ENCODE results near the gene NUDT12. TPM values are rescaled to one million over a fixed set of nuclear protein-coding genes. Genes with fewer than 3 reads are reported as not detected.

NUDT12 gene
- total RNA-seq, 1 experiment from 2014 or later = 15.8 TPM

GRCh38 chr5:103525361-103525760 is 37.2 kb downstream of the NUDT12 start:
- no peak overlapping the region for H3K4me2 ChIP-seq (ENCODE audit: low read length)
- no peaks in the 10 kb centered on the region for H3K36me3 ChIP-seq (ENCODE audit: control insufficient read depth in 1 of 2, insufficient read depth in 2 of 2, low read length in 2 of 2)
- intact Hi-C loops (cut with micrococcal nuclease) = no loop called here
- ATAC-seq = no peak
- H3K79me2 ChIP-seq (ENCODE audit: insufficient read depth, low read length) = no peaks in the 10 kb centered on the region
- POLR2A ChIA-PET = no interaction called here
- no peaks in the 10 kb centered on the region for H4K20me1 ChIP-seq (ENCODE audit: insufficient read depth)
- H3K9ac ChIP-seq (ENCODE audit: low read length) = no peak overlapping the region
- no peak overlapping the region for H2AFZ ChIP-seq (ENCODE audit: low read depth, low read length, poor library complexity, severe bottlenecking)
- RAD21 ChIA-PET (ENCODE audit: low non-redundant PET in 1 of 2, low total read pairs in 2 of 2, uncharacterized antibody in 2 of 2, unreplicated experiment in 2 of 2) = no interaction called here
- no TSS peak for BruUV-seq (replicated peaks)
- DNase-seq (ENCODE audit: low read depth, low spot score) = no peak
- H3K9me2 ChIP-seq (ENCODE audit: insufficient read depth) = no peaks in the 10 kb centered on the region
- CTCF ChIA-PET = no interaction called here
- no peaks in the 10 kb centered on the region for H3K9me3 ChIP-seq (ENCODE audit: control insufficient read depth in 1 of 2, insufficient read depth in 1 of 2, low read depth in 1 of 2, low read length in 2 of 2)
- TF ChIP-seq YY1 (IDR thresholded peaks at IDR 0.05; ENCODE audit: extremely low read depth, insufficient replicate concordance, low read depth, low read length) = no peak
- no peak overlapping the region for H3K27ac ChIP-seq (ENCODE audit: low read depth, low read length)
- no peaks in the 10 kb centered on the region for H3K27me3 ChIP-seq (ENCODE audit: insufficient read depth, low read length)
- H3K4me1 ChIP-seq (ENCODE audit: control insufficient read depth in 1 of 2, insufficient read depth in 2 of 2, low read length in 2 of 2) = peaks cover 4 to 5% of the 10 kb centered on the region in 2 experiments; a peak in 2 of 4 replicates
- no peak overlapping the region for H3K4me3 ChIP-seq (replicated peaks in 1 of 2; ENCODE audit: low read depth in 1 of 2, low read length in 2 of 2)

GRCh38 chr5:103523319-103523718 is 39.3 kb downstream of the NUDT12 start:
- no TSS peak for BruUV-seq (replicated peaks)
- no peaks in the 10 kb centered on the region for H3K9me3 ChIP-seq (ENCODE audit: control insufficient read depth in 1 of 2, insufficient read depth in 1 of 2, low read depth in 1 of 2, low read length in 2 of 2)
- CTCF ChIA-PET = no interaction called here
- no peaks in the 10 kb centered on the region for H3K36me3 ChIP-seq (ENCODE audit: control insufficient read depth in 1 of 2, insufficient read depth in 2 of 2, low read length in 2 of 2)
- no peak for TF ChIP-seq ATF3 (IDR thresholded peaks at IDR 0.05)
- no peak for TF ChIP-seq RAD21 (IDR thresholded peaks at IDR 0.05; ENCODE audit: low read depth)
- TF ChIP-seq CTCF (IDR thresholded peaks at IDR 0.05 in 2 of 3, conservative IDR thresholded peaks at IDR 0.05 in 1 of 3; ENCODE audit: borderline replicate concordance in 1 of 3, insufficient read depth in 1 of 3, low read depth in 2 of 3, low read length in 2 of 3) = no peak
- TF ChIP-seq POLR2A (IDR thresholded peaks at IDR 0.05; ENCODE audit: borderline replicate concordance, extremely low read depth, insufficient read depth, insufficient read length) = no peak
- TF ChIP-seq SRF (IDR thresholded peaks at IDR 0.05; ENCODE audit: low read depth) = no peak
- TF ChIP-seq SP1 (IDR thresholded peaks at IDR 0.05; ENCODE audit: low read depth) = no peak
- TF ChIP-seq MAX (IDR thresholded peaks at IDR 0.05) = no peak
- TF ChIP-seq POLR2AphosphoS5 (IDR thresholded peaks at IDR 0.05; ENCODE audit: low read depth, low read length) = no peak
- no peak for TF ChIP-seq ZNF274 (IDR thresholded peaks at IDR 0.05; ENCODE audit: low read depth, low read length)
- TF ChIP-seq YY1 (IDR thresholded peaks at IDR 0.05; ENCODE audit: extremely low read depth, insufficient replicate concordance, low read depth, low read length) = no peak
- ATAC-seq (no peak), DNase-seq (ENCODE audit: low read depth, low spot score) (no peak)
- H3K9ac ChIP-seq (ENCODE audit: low read length) = no peak overlapping the region
- no peaks in the 10 kb centered on the region for H3K79me2 ChIP-seq (ENCODE audit: insufficient read depth, low read length)
- no peak overlapping the region for H3K27ac ChIP-seq (ENCODE audit: low read depth, low read length)
- H3K9me2 ChIP-seq (ENCODE audit: insufficient read depth) = no peaks in the 10 kb centered on the region
- peak overlapping the region; percentile 49 for H2AFZ ChIP-seq (ENCODE audit: low read depth, low read length, poor library complexity, severe bottlenecking)
- RAD21 ChIA-PET (ENCODE audit: low non-redundant PET in 1 of 2, low total read pairs in 2 of 2, uncharacterized antibody in 2 of 2, unreplicated experiment in 2 of 2) = no interaction called here
- no peak overlapping the region for H3K4me3 ChIP-seq (replicated peaks in 1 of 2; ENCODE audit: low read depth in 1 of 2, low read length in 2 of 2)
- no peak overlapping the region for H3K4me2 ChIP-seq (ENCODE audit: low read length)
- intact Hi-C loops (cut with micrococcal nuclease) = no loop called here
- no peaks in the 10 kb centered on the region for H3K27me3 ChIP-seq (ENCODE audit: insufficient read depth, low read length)
- no peaks in the 10 kb centered on the region for H4K20me1 ChIP-seq (ENCODE audit: insufficient read depth)
- POLR2A ChIA-PET = no interaction called here
- peaks cover 4 to 5% of the 10 kb centered on the region in 2 experiments; a peak in 2 of 4 replicates for H3K4me1 ChIP-seq (ENCODE audit: control insufficient read depth in 1 of 2, insufficient read depth in 2 of 2, low read length in 2 of 2)

Data from HCT116 (cell line).